Cardiac muscle cell (in vitro differentiated cells and primary cell): Measurements from ENCODE around the gene ZNF385D. TPM values are rescaled to one million over a fixed set of nuclear protein-coding genes. Genes with fewer than 3 reads are reported as not detected.
A peak's percentile ranks its signal among the peaks of the same experiment; 100 is the strongest.
"Not testable (repeated sequence)": the region's sequence is repeated elsewhere in the genome, so short reads cannot be mapped to it uniquely, and the experiment has no call there.

ENCODE experiments used
- DNase-seq, 2 donors: peaks; one replicate each; pipeline versions ENCODE4 v3.0.0 to v3.0.0-alpha.2; 2010 to 2017; ENCODE audit warnings: low read depth in 1 of 2, low spot score in 1 of 2
- H3K27ac ChIP-seq: fragments of 200-600 bp; sonication (generic); 2 replicates; pipeline ENCODE4 v1.5.1; 2016
- H3K27me3 ChIP-seq: fragments of 200-600 bp; sonication (generic); 2 replicates; pipeline ENCODE4 v1.6.0; 2016; ENCODE audit warnings: control low read depth
- H3K36me3 ChIP-seq: fragments of 200-600 bp; sonication (generic); 2 replicates; pipeline ENCODE4 v1.5.1; 2016; ENCODE audit warnings: control low read depth
- H3K4me1 ChIP-seq: fragments of 200-600 bp; sonication (generic); 2 replicates; pipeline ENCODE4 v1.8.1; 2017; ENCODE audit warnings: low read depth, mild to moderate bottlenecking, mixed run types
- H3K4me3 ChIP-seq: fragments of 200-600 bp; sonication (generic); 2 replicates; pipeline ENCODE4 v1.5.1; 2016; ENCODE audit warnings: mild to moderate bottlenecking
- H3K9me3 ChIP-seq: fragments of 200-600 bp; sonication (generic); 2 replicates; pipeline ENCODE4 v1.5.1; 2017; ENCODE audit warnings: low read depth, mild to moderate bottlenecking, control low read depth
- polyA plus RNA-seq: library from polyadenylated mRNA; unstranded; fragments of >200 nt; fragmentation: Nextera tagmentation; extraction: Ambion mirVana; gene quantifications from 2 replicates; pipeline ENCODE4 v1.2.1, GENCODE V29; 2016
- total RNA-seq: library from RNA; depleted of rRNA; stranded (reverse); fragments of >200 nt; gene quantifications from 2 replicates; pipeline ENCODE4 v1.2.3, GENCODE V29; 2016
- TF ChIP-seq, protein P1 (sequence below): IDR thresholded peaks from 2 replicates; pipeline ENCODE4 v1.5.1; 2012; ENCODE audit warnings: low read depth, mild to moderate bottlenecking, low read length

The ZNF385D gene
- total and polyA plus RNA-seq, 2 experiments from 2014 or later: 1.3 to 10.6 TPM

DNA sequence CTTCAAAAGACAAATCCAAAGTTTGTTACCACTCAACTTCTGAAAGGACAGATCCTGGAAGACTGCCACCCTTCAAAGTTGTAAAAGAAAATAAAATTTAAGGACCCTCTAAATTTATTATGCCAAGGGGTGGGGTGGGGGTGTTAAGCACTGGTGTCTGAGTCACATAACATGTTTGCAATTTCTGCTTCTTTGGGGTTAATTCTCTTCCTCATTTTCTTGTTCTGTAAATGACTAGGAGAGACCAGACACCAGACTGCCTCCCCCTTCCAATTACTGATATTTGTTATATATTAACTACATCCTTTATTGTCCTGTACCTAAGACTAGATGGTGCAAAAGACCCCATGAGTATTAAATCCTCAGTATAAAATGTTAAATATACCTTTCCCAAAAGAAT is 242.8 kb downstream of the ZNF385D start:
- DNase-seq: no peak
- peaks cover 5% of the 10 kb centered on the region for H3K4me1 ChIP-seq
- H3K27me3 ChIP-seq: no peaks in the 10 kb centered on the region
- TF ChIP-seq, protein P1, sequence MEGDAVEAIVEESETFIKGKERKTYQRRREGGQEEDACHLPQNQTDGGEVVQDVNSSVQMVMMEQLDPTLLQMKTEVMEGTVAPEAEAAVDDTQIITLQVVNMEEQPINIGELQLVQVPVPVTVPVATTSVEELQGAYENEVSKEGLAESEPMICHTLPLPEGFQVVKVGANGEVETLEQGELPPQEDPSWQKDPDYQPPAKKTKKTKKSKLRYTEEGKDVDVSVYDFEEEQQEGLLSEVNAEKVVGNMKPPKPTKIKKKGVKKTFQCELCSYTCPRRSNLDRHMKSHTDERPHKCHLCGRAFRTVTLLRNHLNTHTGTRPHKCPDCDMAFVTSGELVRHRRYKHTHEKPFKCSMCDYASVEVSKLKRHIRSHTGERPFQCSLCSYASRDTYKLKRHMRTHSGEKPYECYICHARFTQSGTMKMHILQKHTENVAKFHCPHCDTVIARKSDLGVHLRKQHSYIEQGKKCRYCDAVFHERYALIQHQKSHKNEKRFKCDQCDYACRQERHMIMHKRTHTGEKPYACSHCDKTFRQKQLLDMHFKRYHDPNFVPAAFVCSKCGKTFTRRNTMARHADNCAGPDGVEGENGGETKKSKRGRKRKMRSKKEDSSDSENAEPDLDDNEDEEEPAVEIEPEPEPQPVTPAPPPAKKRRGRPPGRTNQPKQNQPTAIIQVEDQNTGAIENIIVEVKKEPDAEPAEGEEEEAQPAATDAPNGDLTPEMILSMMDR: no peak
- no peak overlapping the region for H3K27ac ChIP-seq
- no peaks in the 10 kb centered on the region for H3K9me3 ChIP-seq
- H3K36me3 ChIP-seq: no peaks in the 10 kb centered on the region
- H3K4me3 ChIP-seq: no peak overlapping the region

DNA sequence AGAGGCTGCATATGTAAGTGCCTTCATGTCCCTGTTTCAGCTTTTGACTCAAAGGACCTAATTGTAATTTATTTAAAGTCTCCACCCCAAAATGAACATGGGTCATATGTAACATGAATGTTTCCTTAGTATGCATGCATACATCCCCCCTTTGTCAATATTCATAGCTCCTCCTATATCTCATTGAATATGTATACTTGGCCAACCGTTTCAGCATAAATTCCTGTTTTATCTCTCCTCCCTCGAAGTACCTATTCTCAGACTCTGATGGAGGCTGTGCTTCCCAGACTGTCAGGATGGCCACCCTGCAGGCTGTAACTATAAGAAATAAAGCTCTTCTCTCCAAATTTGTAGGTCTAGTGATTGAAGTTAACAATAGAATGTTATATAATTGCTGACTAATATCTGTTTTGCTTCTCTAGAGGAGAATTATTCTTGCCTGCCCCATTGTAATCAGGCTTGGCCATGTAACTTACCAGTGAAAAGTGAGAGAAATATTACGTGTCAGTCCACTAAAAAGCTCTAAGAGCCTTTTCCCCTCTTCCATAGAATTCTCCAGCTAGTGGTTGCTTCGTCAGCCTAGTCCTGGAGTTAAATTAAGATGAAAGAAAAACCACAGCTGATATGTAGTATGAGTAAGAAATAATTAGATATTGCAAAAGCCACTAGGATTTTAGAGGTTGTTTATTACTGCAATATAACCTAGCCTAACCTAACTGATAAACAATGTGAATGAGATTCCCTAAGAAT is 245.1 kb downstream of the ZNF385D start:
- Histone ChIP-seq H3K36me3 (no peaks in the 10 kb centered on the region), H3K27me3 (no peaks in the 10 kb centered on the region), H3K4me1 (peaks cover 5% of the 10 kb centered on the region), H3K9me3 (no peaks in the 10 kb centered on the region), H3K4me3 (no peak overlapping the region), H3K27ac (no peak overlapping the region)
- TF ChIP-seq, protein P1: no peak
- DNase-seq: peak in 1 of 2 donors; percentile 35

DNA sequence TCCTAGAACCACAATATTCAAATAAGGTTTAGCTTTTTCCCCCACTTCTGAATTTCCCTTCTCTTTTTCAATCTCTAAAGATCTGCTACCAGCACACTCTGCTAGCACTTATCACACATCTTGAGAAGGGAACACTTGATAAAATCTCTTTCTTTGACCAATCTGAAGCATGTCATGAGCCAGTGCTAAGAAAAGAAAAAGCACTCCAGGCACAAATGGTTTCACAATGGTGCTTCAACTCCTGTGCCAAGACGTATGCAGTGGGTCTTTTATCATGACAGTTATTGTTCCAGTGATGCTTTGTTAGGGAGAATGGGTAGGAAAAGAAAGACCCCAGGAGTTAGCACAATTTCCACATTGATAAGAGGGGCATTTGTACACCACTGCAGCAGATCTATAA is 248.4 kb downstream of the ZNF385D start:
- DNase-seq: no peak
- Histone ChIP-seq H3K27ac (no peak overlapping the region), H3K4me1 (no peaks in the 10 kb centered on the region), H3K27me3 (no peaks in the 10 kb centered on the region), H3K9me3 (no peaks in the 10 kb centered on the region), H3K36me3 (no peaks in the 10 kb centered on the region), H3K4me3 (no peak overlapping the region)
- TF ChIP-seq, protein P1: no peak

GRCh38 chr3:21500834-21501233 is 250.2 kb downstream of the ZNF385D start:
- DNase-seq: no peak
- Histone ChIP-seq H3K27me3 (no peaks in the 10 kb centered on the region), H3K9me3 (no peaks in the 10 kb centered on the region), H3K36me3 (no peaks in the 10 kb centered on the region), H3K4me1 (no peaks in the 10 kb centered on the region), H3K27ac (no peak overlapping the region), H3K4me3 (no peak overlapping the region)
- TF ChIP-seq, protein P1: no peak

DNA sequence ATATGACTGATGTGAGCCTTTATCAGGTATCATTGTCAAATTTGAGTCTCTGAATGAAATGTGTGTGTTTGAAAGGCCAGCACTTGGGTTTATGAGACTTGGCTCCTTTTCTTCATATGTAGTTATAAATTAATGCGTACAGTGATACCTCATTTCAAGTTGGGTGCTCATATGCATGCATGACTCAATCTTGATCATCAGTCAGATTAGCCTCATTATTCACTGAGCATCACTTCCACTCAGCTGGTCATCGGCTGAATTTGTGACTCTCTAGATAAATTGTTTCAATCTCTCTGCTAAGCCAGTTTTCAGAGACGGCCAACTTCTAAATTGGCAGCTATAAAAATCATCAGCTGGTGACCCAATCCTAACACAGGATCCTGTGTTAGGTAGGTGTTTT is 260.3 kb downstream of the ZNF385D start:
- H3K4me1 ChIP-seq, DNase-seq, H3K36me3 ChIP-seq, H3K27ac ChIP-seq, H3K4me3 ChIP-seq, H3K9me3 ChIP-seq, H3K27me3 ChIP-seq: not testable (repeated sequence)

GRCh38 chr3:21487520-21487919 is 263.5 kb downstream of the ZNF385D start:
- no peaks in the 10 kb centered on the region for H3K9me3 ChIP-seq
- H3K4me3 ChIP-seq: no peak overlapping the region
- TF ChIP-seq, protein P1: no peak
- H3K27ac ChIP-seq: no peak overlapping the region
- no peaks in the 10 kb centered on the region for H3K27me3 ChIP-seq
- H3K4me1 ChIP-seq: no peaks in the 10 kb centered on the region
- no peaks in the 10 kb centered on the region for H3K36me3 ChIP-seq
- no peak for DNase-seq

- not testable (repeated sequence) for H3K27me3 ChIP-seq, H3K4me3 ChIP-seq, DNase-seq, H3K4me1 ChIP-seq, H3K9me3 ChIP-seq, H3K36me3 ChIP-seq, H3K27ac ChIP-seq
Observed at GRCh38 chr3:21486024-21486935, 264.7 kb downstream of the ZNF385D start.
